HCT116 (cell line): ENCODE measurements around the gene CMTM2.

ENCODE experiments used
- ELF1 ChIP-seq: IDR thresholded peaks from 2 replicates; pipeline ENCODE4 v1.6.1; 2012; ENCODE audit warnings: low read depth, borderline replicate concordance
- EZH2 ChIP-seq: fragments of 200-600 bp; sonication (generic); IDR thresholded peaks from 2 replicates; pipeline ENCODE4 v1.6.1; 2017; ENCODE audit warnings: antibody characterized with exemption, mixed run types
- EZH2phosphoT487 ChIP-seq: fragments of 200-600 bp; IDR thresholded peaks from 2 replicates; pipeline ENCODE4 v1.6.1; 2018; ENCODE audit warnings: antibody characterized with exemption, borderline replicate concordance
- POLR2A ChIP-seq: IDR thresholded peaks from 2 replicates; pipeline ENCODE4 v1.7.0; 2011; ENCODE audit warnings: borderline replicate concordance; ENCODE audit not compliant: insufficient read depth, insufficient read length; ENCODE audit errors: extremely low read depth
- POLR2AphosphoS5 ChIP-seq: IDR thresholded peaks from 2 replicates; pipeline ENCODE4 v1.6.1; 2011; ENCODE audit warnings: mild to moderate bottlenecking, low read depth, low read length, moderate library complexity
- SIN3A ChIP-seq: IDR thresholded peaks from 2 replicates; pipeline ENCODE4 v1.6.1; 2012; ENCODE audit warnings: low read depth
- SP1 ChIP-seq: IDR thresholded peaks from 2 replicates; pipeline ENCODE4 v1.6.1; 2012; ENCODE audit warnings: low read depth
- SRF ChIP-seq: IDR thresholded peaks from 2 replicates; pipeline ENCODE4 v1.6.1; 2012; ENCODE audit warnings: low read depth
- ZNF274 ChIP-seq: fragments of 200-500 bp; sonication (Bioruptor generic); IDR thresholded peaks from 2 replicates; pipeline ENCODE4 v1.6.1; 2014; ENCODE audit warnings: mild to moderate bottlenecking, low read depth, low read length, inconsistent platforms
- TF ChIP-seq, protein P1 (sequence below), 3 experiments: fragments of 200-600 bp in 1 of 3; sonication (generic) in 1 of 3; IDR thresholded peaks in 2 of 3; conservative IDR thresholded peaks in 1 of 3; 2 replicates each; pipeline ENCODE4 v1.5.1; 2012 to 2017; ENCODE audit warnings: low read depth in 2 of 3, low read length in 2 of 3, antibody characterized with exemption in 1 of 3, borderline replicate concordance in 1 of 3, control low read depth in 1 of 3, mild to moderate bottlenecking in 1 of 3, mixed read lengths in 1 of 3, mixed run types in 1 of 3, moderate library complexity in 1 of 3; ENCODE audit not compliant: insufficient read depth in 1 of 3
- TF ChIP-seq, protein P2 (sequence below): IDR thresholded peaks from 2 replicates; pipeline ENCODE4 v1.6.1; 2012

DNA sequence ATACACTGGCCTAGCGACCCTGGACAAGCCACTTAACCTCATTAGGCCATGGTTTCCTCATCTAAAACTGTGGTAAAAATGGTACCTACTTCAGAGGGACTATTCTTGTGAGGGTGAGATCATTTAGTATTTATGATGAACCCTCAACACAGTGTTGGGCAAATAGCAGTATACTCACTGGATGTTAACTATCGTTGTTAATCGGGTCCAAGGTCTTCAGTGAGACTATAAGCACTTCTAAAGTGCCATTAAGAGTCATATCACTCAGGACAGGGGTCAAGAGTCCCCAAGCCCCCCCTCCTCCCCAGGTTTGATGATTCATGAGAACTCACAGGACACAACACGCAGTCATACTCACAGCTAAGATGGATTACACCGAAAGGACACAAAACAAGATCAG lies 40.4 kb upstream of the CMTM2 start:
- TF ChIP-seq SP1 (no peak), EZH2 (no peak), EZH2phosphoT487 (no peak), POLR2AphosphoS5 (no peak), ELF1 (no peak), POLR2A (no peak), ZNF274 (no peak), SRF (no peak), SIN3A (no peak)
- TF ChIP-seq, protein P1, sequence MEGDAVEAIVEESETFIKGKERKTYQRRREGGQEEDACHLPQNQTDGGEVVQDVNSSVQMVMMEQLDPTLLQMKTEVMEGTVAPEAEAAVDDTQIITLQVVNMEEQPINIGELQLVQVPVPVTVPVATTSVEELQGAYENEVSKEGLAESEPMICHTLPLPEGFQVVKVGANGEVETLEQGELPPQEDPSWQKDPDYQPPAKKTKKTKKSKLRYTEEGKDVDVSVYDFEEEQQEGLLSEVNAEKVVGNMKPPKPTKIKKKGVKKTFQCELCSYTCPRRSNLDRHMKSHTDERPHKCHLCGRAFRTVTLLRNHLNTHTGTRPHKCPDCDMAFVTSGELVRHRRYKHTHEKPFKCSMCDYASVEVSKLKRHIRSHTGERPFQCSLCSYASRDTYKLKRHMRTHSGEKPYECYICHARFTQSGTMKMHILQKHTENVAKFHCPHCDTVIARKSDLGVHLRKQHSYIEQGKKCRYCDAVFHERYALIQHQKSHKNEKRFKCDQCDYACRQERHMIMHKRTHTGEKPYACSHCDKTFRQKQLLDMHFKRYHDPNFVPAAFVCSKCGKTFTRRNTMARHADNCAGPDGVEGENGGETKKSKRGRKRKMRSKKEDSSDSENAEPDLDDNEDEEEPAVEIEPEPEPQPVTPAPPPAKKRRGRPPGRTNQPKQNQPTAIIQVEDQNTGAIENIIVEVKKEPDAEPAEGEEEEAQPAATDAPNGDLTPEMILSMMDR (IDR thresholded peaks at IDR 0.05 in 2 of 3, conservative IDR thresholded peaks at IDR 0.05 in 1 of 3; ENCODE audit: borderline replicate concordance in 1 of 3, insufficient read depth in 1 of 3, low read depth in 2 of 3, low read length in 2 of 3), result no peak
- TF ChIP-seq, protein P2, sequence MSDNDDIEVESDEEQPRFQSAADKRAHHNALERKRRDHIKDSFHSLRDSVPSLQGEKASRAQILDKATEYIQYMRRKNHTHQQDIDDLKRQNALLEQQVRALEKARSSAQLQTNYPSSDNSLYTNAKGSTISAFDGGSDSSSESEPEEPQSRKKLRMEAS, result no peak
